H9 (cell line): ENCODE results near the gene ATP2B2. TPM values are rescaled to one million over a fixed set of nuclear protein-coding genes. Genes with fewer than 3 reads are reported as not detected.

ENCODE experiments used
- DNase-seq: peaks from one replicate; pipeline ENCODE4 v3.0.0-alpha.2; 2017
- H2AFZ ChIP-seq: one replicate; pipeline ENCODE4 v1.6.1; 2013; ENCODE audit warnings: mild to moderate bottlenecking, low read length, control low read depth, moderate library complexity
- H2AK5ac ChIP-seq: 2 replicates; pipeline ENCODE4 v1.6.1; 2013; ENCODE audit warnings: low read length, control low read depth, mixed read lengths; ENCODE audit not compliant: insufficient read length
- H2BK120ac ChIP-seq: one replicate; pipeline ENCODE4 v1.6.1; 2013; ENCODE audit warnings: low read depth, mild to moderate bottlenecking, low read length, control low read depth, inconsistent platforms; ENCODE audit not compliant: poor library complexity, severe bottlenecking
- H2BK12ac ChIP-seq: 2 replicates; pipeline ENCODE4 v1.6.1; 2013; ENCODE audit warnings: low read length, control low read depth, mixed read lengths, low read depth; ENCODE audit not compliant: insufficient read length
- H2BK15ac ChIP-seq: 2 replicates; pipeline ENCODE4 v1.6.1; 2013; ENCODE audit warnings: low read depth, low read length, control low read depth
- H2BK20ac ChIP-seq: one replicate; pipeline ENCODE4 v1.6.1; 2013; ENCODE audit warnings: low read depth, mild to moderate bottlenecking, low read length, control low read depth, inconsistent platforms; ENCODE audit not compliant: poor library complexity, severe bottlenecking
- H2BK5ac ChIP-seq: 2 replicates; pipeline ENCODE4 v1.6.1; 2013; ENCODE audit warnings: low read length, control low read depth, mixed read lengths; ENCODE audit not compliant: insufficient read length
- H3K14ac ChIP-seq: 2 replicates; pipeline ENCODE4 v1.6.1; 2013; ENCODE audit warnings: low read length, control low read depth; ENCODE audit not compliant: insufficient read depth
- H3K18ac ChIP-seq: 2 replicates; pipeline ENCODE4 v1.6.1; 2013; ENCODE audit warnings: low read depth, mild to moderate bottlenecking, mixed read lengths, low read length, control low read depth; ENCODE audit not compliant: insufficient read length
- H3K23ac ChIP-seq: 2 replicates; pipeline ENCODE4 v1.6.1; 2013; ENCODE audit warnings: low read length, control low read depth, mixed read lengths, low read depth; ENCODE audit not compliant: insufficient read length
- H3K23me2 ChIP-seq: 2 replicates; pipeline ENCODE4 v1.6.1; 2013; ENCODE audit warnings: low read depth, mild to moderate bottlenecking, mixed read lengths, low read length, control low read depth; ENCODE audit not compliant: insufficient read length, poor library complexity, severe bottlenecking
- H3K27ac ChIP-seq: 2 replicates; pipeline ENCODE4 v1.5.1; 2013; ENCODE audit warnings: low read length, control low read depth, mixed read lengths, low read depth; ENCODE audit not compliant: insufficient read length
- H3K27me3 ChIP-seq: 2 replicates; pipeline ENCODE4 v1.6.1; 2013; ENCODE audit warnings: low read length, control low read depth, inconsistent platforms; ENCODE audit not compliant: insufficient read depth
- H3K4ac ChIP-seq: 2 replicates; pipeline ENCODE4 v1.6.1; 2013; ENCODE audit warnings: low read depth, mild to moderate bottlenecking, control low read depth, inconsistent platforms, low read length, moderate library complexity
- H3K4me1 ChIP-seq: 2 replicates; pipeline ENCODE4 v1.6.1; 2013; ENCODE audit warnings: low read length, control low read depth, inconsistent platforms; ENCODE audit not compliant: insufficient read depth
- H3K4me2 ChIP-seq: 2 replicates; pipeline ENCODE4 v1.6.1; 2013; ENCODE audit warnings: low read length, control low read depth, mixed read lengths; ENCODE audit not compliant: insufficient read length, insufficient read depth
- H3K56ac ChIP-seq: 2 replicates; pipeline ENCODE4 v1.6.1; 2013; ENCODE audit warnings: low read depth, mild to moderate bottlenecking, mixed read lengths, low read length, control low read depth; ENCODE audit not compliant: insufficient read length
- H3K79me1 ChIP-seq: 2 replicates; pipeline ENCODE4 v1.6.1; 2013; ENCODE audit warnings: low read depth, mild to moderate bottlenecking, moderate library complexity, low read length, control low read depth, inconsistent platforms; ENCODE audit not compliant: insufficient read depth, poor library complexity, severe bottlenecking
- H3K79me2 ChIP-seq: 2 replicates; pipeline ENCODE4 v1.6.1; 2013; ENCODE audit warnings: low read length, control low read depth, inconsistent platforms; ENCODE audit not compliant: insufficient read depth
- H3K9ac ChIP-seq: 2 replicates; pipeline ENCODE4 v1.6.1; 2013; ENCODE audit warnings: low read length, control low read depth, mixed read lengths; ENCODE audit not compliant: insufficient read length; ENCODE audit errors: extremely low read depth
- H3K9me3 ChIP-seq: one replicate; pipeline ENCODE4 v1.6.1; 2013; ENCODE audit warnings: low read depth, low read length, inconsistent platforms; ENCODE audit not compliant: control insufficient read depth
- H3T11ph ChIP-seq: one replicate; pipeline ENCODE4 v1.6.1; 2013; ENCODE audit warnings: mild to moderate bottlenecking, low read length, control low read depth, inconsistent platforms
- H4K20me1 ChIP-seq: one replicate; pipeline ENCODE4 v1.6.1; 2013; ENCODE audit not compliant: control insufficient read depth, insufficient read length, insufficient read depth
- H4K5ac ChIP-seq: 2 replicates; pipeline ENCODE4 v1.6.1; 2013; ENCODE audit warnings: low read depth, mild to moderate bottlenecking, mixed read lengths, low read length, control low read depth; ENCODE audit not compliant: insufficient read length
- H4K8ac ChIP-seq: replicated peaks from 2 replicates; pipeline ENCODE4 v1.6.1; 2013; ENCODE audit warnings: low read length, control low read depth, mixed read lengths, low read depth; ENCODE audit not compliant: insufficient read length
- H4K91ac ChIP-seq: 2 replicates; pipeline ENCODE4 v1.6.1; 2013; ENCODE audit warnings: low read depth, mild to moderate bottlenecking, moderate library complexity, mixed read lengths, low read length, control low read depth; ENCODE audit not compliant: insufficient read length
- H3K27ac Mint-ChIP-seq, 3 experiments: 2 replicates in 2 of 3; 3 replicates in 1 of 3; pipeline ENCODE4 v1.8.0; 2020 to 2021; ENCODE audit warnings: mixed read lengths in 3 of 3, mild to moderate bottlenecking in 1 of 3, moderate library complexity in 1 of 3
- H3K27me3 Mint-ChIP-seq: 2 replicates; pipeline ENCODE4 v1.8.0; 2021; ENCODE audit warnings: low read depth, mild to moderate bottlenecking, moderate library complexity, mixed read lengths
- H3K36me3 Mint-ChIP-seq, 3 experiments: 2 replicates in 2 of 3; 3 replicates in 1 of 3; pipeline ENCODE4 v1.8.0; 2020 to 2021; ENCODE audit warnings: low read depth in 3 of 3, mixed read lengths in 3 of 3; ENCODE audit not compliant: insufficient read depth in 1 of 3
- H3K4me1 Mint-ChIP-seq, 2 experiments: 2 replicates each; pipeline ENCODE4 v1.8.0; 2020; ENCODE audit warnings: mixed read lengths in 2 of 2
- H3K4me3 Mint-ChIP-seq, 2 experiments: 2 replicates in 1 of 2; 3 replicates in 1 of 2; pipeline ENCODE4 v1.8.0; 2020 to 2021; ENCODE audit warnings: mild to moderate bottlenecking in 2 of 2, mixed read lengths in 2 of 2, moderate library complexity in 1 of 2
- H3K9me3 Mint-ChIP-seq, 2 experiments: 2 replicates in 1 of 2; 3 replicates in 1 of 2; pipeline ENCODE4 v1.8.0; 2020; ENCODE audit warnings: mild to moderate bottlenecking in 2 of 2, mixed read lengths in 2 of 2, moderate library complexity in 1 of 2
- CTCF ChIP-seq: fragments of 200-600 bp; sonication (generic); conservative IDR thresholded peaks from 3 replicates; pipeline ENCODE4 v1.8.0; 2021; ENCODE audit warnings: antibody characterized with exemption, mild to moderate bottlenecking
- WGBS: extraction: QIAGEN DNeasy Blood & Tissue Kit; methylation state at CpG from one replicate; pipeline ENCODE4 v1.1.7; 2013; ENCODE audit warnings: missing lambda C conversion rate, low lambda C conversion rate, mixed read lengths; ENCODE audit not compliant: insufficient read length; ENCODE audit errors: extremely low coverage; 5-methylcytosine and 5-hydroxymethylcytosine counted together
- total RNA-seq: library from RNA; stranded (reverse); gene quantifications from 2 replicates; pipeline ENCODE4 v1.2.1, GENCODE V29; 2021

ATP2B2 gene
- total RNA-seq, 1 experiment from 2014 or later = 0.33 TPM

- Histone ChIP-seq H2BK12ac (no peak overlapping the region), H3K79me2 (no peaks in the 10 kb centered on the region), H3T11ph (no peak overlapping the region), H3K27me3 (no peaks in the 10 kb centered on the region), H3K27ac (no peak overlapping the region), H2BK120ac (no peak overlapping the region), H2BK20ac (no peak overlapping the region), H2BK5ac (no peak overlapping the region), H2AFZ (no peak overlapping the region), H3K56ac (no peak overlapping the region), H3K79me1 (no peaks in the 10 kb centered on the region), H4K20me1 (no peaks in the 10 kb centered on the region), H4K5ac (no peak overlapping the region), H2BK15ac (no peak overlapping the region), H3K9me3 (no peaks in the 10 kb centered on the region), H4K91ac (no peak overlapping the region), H3K4me2 (no peak overlapping the region), H3K23ac (no peak overlapping the region), H3K9ac (no peak overlapping the region), H3K14ac (no peak overlapping the region), H2AK5ac (no peak overlapping the region), H3K18ac (no peak overlapping the region), H4K8ac (no peak overlapping the region), H3K4ac (no peak overlapping the region), H3K23me2 (no peaks in the 10 kb centered on the region), H3K4me1 (no peaks in the 10 kb centered on the region)
- Mint-ChIP-seq H3K4me3 (no peak overlapping the region), H3K27ac (no peak overlapping the region; a peak in 1 of 7 replicates), H3K27me3 (peaks cover 4% of the 10 kb centered on the region; the same call in 1 of the 2 replicates), H3K36me3 (no peaks in the 10 kb centered on the region), H3K4me1 (0 out of 4 replicates have a peak, but pooled peaks cover 0 to 2% of the 10 kb centered on the region in 2 experiments), H3K9me3 (no peaks in the 10 kb centered on the region; a peak in 1 of 5 replicates)
- no peak for TF ChIP-seq CTCF
- no peak for DNase-seq
- no CpG with 5 or more reads among the region's 8 CpGs for WGBS
These were observed 66.3 kb downstream of the ATP2B2 start for GRCh38 chr3:10438902-10439610.
